DLD1 (cell line): ENCODE results near the gene MUS81.
"Not testable (repeated sequence)": the region's sequence is repeated elsewhere in the genome, so short reads cannot be mapped to it uniquely, and the experiment has no call there.

Experiments
- in situ Hi-C: cut with HindIII; loops from 2 replicates; pipeline ENCODE4 v1.10.0; 2017; ENCODE audit warnings: low sequenced_read_pairs

Gene MUS81

GRCh38 chr11:65844231-65844872 is 15.9 kb upstream of the MUS81 start:
- in situ Hi-C loops, result no loop called here

- in situ Hi-C loops, result no loop called here
These were observed 12.5 kb upstream of the MUS81 start for GRCh38 chr11:65847746-65848145.

GRCh38 chr11:65848693-65849092 is 11.5 kb upstream of the MUS81 start:
- in situ Hi-C loops, result not testable (repeated sequence)

GRCh38 chr11:65849366-65849765 is 10.9 kb upstream of the MUS81 start:
- in situ Hi-C loops, result no loop called here

- in situ Hi-C loops, result no loop called here
These were observed 10.4 kb upstream of the MUS81 start for GRCh38 chr11:65849771-65850216.

GRCh38 chr11:65850217-65851082 is 9.8 kb upstream of the MUS81 start:
- in situ Hi-C loops, result no loop called here

- in situ Hi-C loops, result no loop called here
These were observed 9.1 kb upstream of the MUS81 start for GRCh38 chr11:65851083-65851579.

- in situ Hi-C loops, result no loop called here
These were observed 8.3 kb upstream of the MUS81 start for GRCh38 chr11:65851811-65852507.

- in situ Hi-C loops, result no loop called here
These were observed 7.6 kb upstream of the MUS81 start for GRCh38 chr11:65852508-65853245.

- in situ Hi-C loops, result no loop called here
These were observed 6.8 kb upstream of the MUS81 start for GRCh38 chr11:65853246-65853979.

- in situ Hi-C loops, result no loop called here
These were observed 6.1 kb upstream of the MUS81 start for GRCh38 chr11:65854161-65854592.

GRCh38 chr11:65854852-65855837 is 5.1 kb upstream of the MUS81 start:
- in situ Hi-C loops, result no loop called here

- in situ Hi-C loops, result no loop called here
These were observed 4.3 kb upstream of the MUS81 start for GRCh38 chr11:65855927-65856363.

- in situ Hi-C loops, result no loop called here
These were observed 3.3 kb upstream of the MUS81 start for GRCh38 chr11:65856689-65857499.

- in situ Hi-C loops, result no loop called here
These were observed 2.8 kb upstream of the MUS81 start for GRCh38 chr11:65857500-65857852.

GRCh38 chr11:65857853-65858680 is 2.2 kb upstream of the MUS81 start, which contains the start of gene CFL1:
Gene CFL1, minus strand, starts transcription at chr11:65858180. Its CDS starts 81 bp downstream, at chr11:65858099.
- in situ Hi-C loops, result no loop called here

- in situ Hi-C loops, result no loop called here
These were observed 1.5 kb upstream of the MUS81 start for GRCh38 chr11:65858681-65859087.
